Kidney (tissue), 22 donors: ENCODE results near the gene FBXW9. TPM values are rescaled to one million over a fixed set of nuclear protein-coding genes. Genes with fewer than 3 reads are reported as not detected.
A peak's percentile ranks its signal among the peaks of the same experiment; 100 is the strongest.

ENCODE experiments used
- DNase-seq, 5 donors: peaks; one replicate each; pipeline ENCODE4 v3.0.0-alpha.2; 2013 to 2020
- FAIRE-seq: peaks from 2 replicates; lab custom pipeline; 2012; peaks lifted over from hg19 to GRCh38; lab: Jason Lieb, UNC
- H3K27ac ChIP-seq, 2 donors: one replicate each; pipeline ENCODE4 v1.7.0; 2013; ENCODE audit warnings: low read depth in 2 of 2, low read length in 2 of 2, inconsistent platforms in 1 of 2
- H3K27me3 ChIP-seq: one replicate; pipeline ENCODE4 v1.7.1; 2013; ENCODE audit warnings: low read length, inconsistent platforms; ENCODE audit not compliant: control insufficient read depth, insufficient read depth
- H3K36me3 ChIP-seq, 3 donors: one replicate each; pipeline versions ENCODE4 v1.7.0 to v1.7.1; 2013; ENCODE audit warnings: low read length in 3 of 3, control low read depth in 1 of 3, inconsistent platforms in 1 of 3; ENCODE audit not compliant: insufficient read depth in 3 of 3, control insufficient read depth in 2 of 3
- H3K4me1 ChIP-seq, 3 donors: one replicate each; pipeline versions ENCODE4 v1.7.0 to v1.7.1; 2013; ENCODE audit warnings: low read length in 3 of 3, inconsistent platforms in 1 of 3, low read depth in 1 of 3; ENCODE audit not compliant: control insufficient read depth in 2 of 3, insufficient read depth in 2 of 3
- H3K4me3 ChIP-seq, 3 donors: one replicate each; pipeline versions ENCODE4 v1.7.0 to v1.8.1; 2013; ENCODE audit warnings: low read length in 3 of 3, control low read depth in 1 of 3, inconsistent platforms in 1 of 3
- H3K9ac ChIP-seq, 3 donors: one replicate each; pipeline versions ENCODE4 v1.7.0 to v1.7.1; 2013; ENCODE audit warnings: low read length in 3 of 3, control low read depth in 1 of 3, inconsistent platforms in 1 of 3
- H3K9me3 ChIP-seq, 3 donors: one replicate each; pipeline versions ENCODE4 v1.7.0 to v1.7.1; 2013; ENCODE audit warnings: low read length in 3 of 3, control low read depth in 1 of 3, inconsistent platforms in 1 of 3; ENCODE audit not compliant: control insufficient read depth in 2 of 3, insufficient read depth in 1 of 3
- intact Hi-C: fragments of 100-400 bp; cut with DNase I; formaldehyde crosslinking; loops from one replicate; pipeline ENCODE4 v1.11.1; 2022
- long read RNA-seq, 10 donors: library from polyadenylated mRNA in 1 of 10; unstranded in 1 of 10; transcript quantifications; one replicate each; pipeline ENCODE4 v2.0.0 and lab custom pipeline, GENCODE V29; 2021 to 2026
- polyA plus RNA-seq: library from polyadenylated mRNA; stranded (reverse); fragments of 350-450 nt; fragmentation: Illumina TruSeq; extraction: RNeasy Lipid Tissue Mini Kit (QIAGEN cat#74804); gene quantifications from one replicate; pipeline ENCODE4 v1.2.3, GENCODE V29; 2014; ENCODE audit warnings: low read depth, low replicate concordance; ENCODE audit not compliant: insufficient read depth
- total RNA-seq: library from RNA; stranded (reverse); fragmentation: NEBNext Ultra II Directional; extraction: Animal tissue kit (Norgen Biotek cat#: 25700); gene quantifications from one replicate; pipeline ENCODE4 v1.2.1, GENCODE V29; 2021
- TF ChIP-seq, protein P1 (sequence below): IDR thresholded peaks from 3 replicates; pipeline ENCODE4 v1.5.1; 2012; ENCODE audit warnings: mild to moderate bottlenecking, moderate library complexity, borderline replicate concordance; ENCODE audit not compliant: insufficient read depth; ENCODE audit errors: extremely low read depth
- donor health status: control.
- donor health status: control.
- donor health status: control.
- donor health status: control.
- donor health status: control.
- donor health status: DM: yes; HTN: yes; CAD: no.
- donor health status: Normal renal cell carcinoma (clear cell type).

Gene FBXW9
- 11.4 TPM for total RNA-seq
- polyA plus RNA-seq: 14.9 TPM
- long read RNA-seq, donor 1, partial matches to known transcripts: 0 of 4 reads
- long read RNA-seq, donor 1, other reads (novel, unspliced or antisense): 0 of 4 reads
- long read RNA-seq, donor 2, partial matches to known transcripts: 0 of 1 reads
- long read RNA-seq, donor 2, other reads (novel, unspliced or antisense): 0 of 1 reads
- long read RNA-seq, donor 3, transcript FBXW9-201 (10 exons, 1,738 nt): major isoform, 7 of 7 reads
- long read RNA-seq, donor 3, partial matches to known transcripts: 0 of 7 reads
- long read RNA-seq, donor 3, other reads (novel, unspliced or antisense): 0 of 7 reads
- long read RNA-seq, donor 4, transcript FBXW9-201 (10 exons, 1,738 nt): major isoform, 10 of 10 reads
- long read RNA-seq, donor 4, partial matches to known transcripts: 0 of 10 reads
- long read RNA-seq, donor 4, other reads (novel, unspliced or antisense): 0 of 10 reads
- long read RNA-seq, donor 5: 0 reads
- long read RNA-seq, donor 6, transcript FBXW9-201 (10 exons, 1,738 nt): major isoform, 5 of 12 reads
- long read RNA-seq, donor 6, partial matches to known transcripts: 7 of 12 reads
- long read RNA-seq, donor 6, other reads (novel, unspliced or antisense): 0 of 12 reads
- long read RNA-seq, donor 7, transcript FBXW9-201 (10 exons, 1,738 nt): major isoform, 19 of 29 reads
- long read RNA-seq, donor 7, partial matches to known transcripts: 1 of 29 reads
- long read RNA-seq, donor 7, other reads (novel, unspliced or antisense): 9 of 29 reads
- long read RNA-seq, donor 8, transcript FBXW9-201 (10 exons, 1,738 nt): major isoform, 5 of 5 reads
- long read RNA-seq, donor 8, partial matches to known transcripts: 0 of 5 reads
- long read RNA-seq, donor 8, other reads (novel, unspliced or antisense): 0 of 5 reads
- long read RNA-seq, donor 9, partial matches to known transcripts: 0 of 4 reads
- long read RNA-seq, donor 9, other reads (novel, unspliced or antisense): 0 of 4 reads
- long read RNA-seq, donor 10, transcript FBXW9-201 (10 exons, 1,738 nt): major isoform, 5 of 5 reads
- long read RNA-seq, donor 10, partial matches to known transcripts: 0 of 5 reads
- long read RNA-seq, donor 10, other reads (novel, unspliced or antisense): 0 of 5 reads

DNA sequence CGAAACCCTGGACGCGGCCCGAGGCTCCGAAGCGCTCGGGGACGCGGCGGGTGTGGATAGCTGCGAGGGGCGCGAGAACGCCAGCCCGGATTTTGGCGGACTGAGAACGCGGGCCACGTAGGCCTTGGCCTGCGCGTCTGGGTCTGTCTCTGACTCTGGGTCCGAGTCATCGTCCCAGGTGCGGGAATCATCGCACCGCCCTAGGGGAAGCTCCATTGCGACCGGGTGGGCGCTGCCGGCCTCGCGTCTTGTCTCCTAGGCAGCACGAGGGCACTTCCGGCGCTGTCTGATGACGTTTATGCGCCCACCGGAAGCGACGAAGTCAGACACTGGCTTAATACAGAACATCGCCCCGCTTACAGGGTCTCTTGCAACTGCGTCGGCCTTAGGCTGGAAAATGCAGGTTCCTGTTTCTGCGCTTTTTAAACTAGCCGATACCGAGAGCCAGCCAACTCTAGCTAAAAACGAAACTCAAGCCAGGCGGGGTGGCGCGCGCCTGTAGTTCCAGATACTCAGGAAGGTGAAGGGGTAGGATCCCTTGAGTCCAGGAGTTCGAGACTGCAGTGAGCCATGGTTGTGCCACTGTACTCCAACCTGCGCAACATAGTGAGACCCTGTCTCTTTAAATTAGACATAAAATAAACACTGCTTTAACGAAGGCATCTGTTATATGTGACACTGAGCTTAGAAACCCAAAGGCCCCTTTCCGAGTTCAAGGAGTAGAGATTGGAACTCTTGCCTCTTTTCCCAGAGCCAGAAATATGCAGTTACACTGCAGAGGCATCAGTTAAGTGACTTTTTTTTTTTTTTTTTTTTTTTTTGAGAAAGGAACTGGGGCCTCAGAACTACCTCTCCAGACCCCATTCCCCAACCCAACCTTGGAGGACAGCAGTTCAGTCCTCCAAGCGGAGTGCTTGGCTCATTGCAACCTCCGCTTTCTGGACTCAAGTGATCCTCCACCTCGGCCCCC lies at the start of gene FBXW9:
FBXW9 (minus strand) TSS at position 266 of the 970 bp plus-strand sequence; CDS start at position 216, 50 bp downstream.
- FAIRE-seq: no peak
- intact Hi-C loops: no loop called here
- Histone ChIP-seq H3K27me3 (no peaks in the 10 kb centered on the region), H3K36me3 (peaks cover 0 to 10% (median 2%) of the 10 kb centered on the region in 3 donors), H3K9ac (peak within 1 kb of the TSS; percentile 35 to 86 (median 72)), H3K9me3 (no peaks in the 10 kb centered on the region), H3K27ac (peak within 1 kb of the TSS; percentile 65 to 78), H3K4me1 (peaks cover 0 to 12% (median 6%) of the 10 kb centered on the region in 3 donors), H3K4me3 (peak within 1 kb of the TSS; percentile 70 to 96 (median 78))
- DNase-seq: peak; percentile 97 to 98 (median 98)
- TF ChIP-seq, protein P1, sequence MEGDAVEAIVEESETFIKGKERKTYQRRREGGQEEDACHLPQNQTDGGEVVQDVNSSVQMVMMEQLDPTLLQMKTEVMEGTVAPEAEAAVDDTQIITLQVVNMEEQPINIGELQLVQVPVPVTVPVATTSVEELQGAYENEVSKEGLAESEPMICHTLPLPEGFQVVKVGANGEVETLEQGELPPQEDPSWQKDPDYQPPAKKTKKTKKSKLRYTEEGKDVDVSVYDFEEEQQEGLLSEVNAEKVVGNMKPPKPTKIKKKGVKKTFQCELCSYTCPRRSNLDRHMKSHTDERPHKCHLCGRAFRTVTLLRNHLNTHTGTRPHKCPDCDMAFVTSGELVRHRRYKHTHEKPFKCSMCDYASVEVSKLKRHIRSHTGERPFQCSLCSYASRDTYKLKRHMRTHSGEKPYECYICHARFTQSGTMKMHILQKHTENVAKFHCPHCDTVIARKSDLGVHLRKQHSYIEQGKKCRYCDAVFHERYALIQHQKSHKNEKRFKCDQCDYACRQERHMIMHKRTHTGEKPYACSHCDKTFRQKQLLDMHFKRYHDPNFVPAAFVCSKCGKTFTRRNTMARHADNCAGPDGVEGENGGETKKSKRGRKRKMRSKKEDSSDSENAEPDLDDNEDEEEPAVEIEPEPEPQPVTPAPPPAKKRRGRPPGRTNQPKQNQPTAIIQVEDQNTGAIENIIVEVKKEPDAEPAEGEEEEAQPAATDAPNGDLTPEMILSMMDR: no peak

DNA sequence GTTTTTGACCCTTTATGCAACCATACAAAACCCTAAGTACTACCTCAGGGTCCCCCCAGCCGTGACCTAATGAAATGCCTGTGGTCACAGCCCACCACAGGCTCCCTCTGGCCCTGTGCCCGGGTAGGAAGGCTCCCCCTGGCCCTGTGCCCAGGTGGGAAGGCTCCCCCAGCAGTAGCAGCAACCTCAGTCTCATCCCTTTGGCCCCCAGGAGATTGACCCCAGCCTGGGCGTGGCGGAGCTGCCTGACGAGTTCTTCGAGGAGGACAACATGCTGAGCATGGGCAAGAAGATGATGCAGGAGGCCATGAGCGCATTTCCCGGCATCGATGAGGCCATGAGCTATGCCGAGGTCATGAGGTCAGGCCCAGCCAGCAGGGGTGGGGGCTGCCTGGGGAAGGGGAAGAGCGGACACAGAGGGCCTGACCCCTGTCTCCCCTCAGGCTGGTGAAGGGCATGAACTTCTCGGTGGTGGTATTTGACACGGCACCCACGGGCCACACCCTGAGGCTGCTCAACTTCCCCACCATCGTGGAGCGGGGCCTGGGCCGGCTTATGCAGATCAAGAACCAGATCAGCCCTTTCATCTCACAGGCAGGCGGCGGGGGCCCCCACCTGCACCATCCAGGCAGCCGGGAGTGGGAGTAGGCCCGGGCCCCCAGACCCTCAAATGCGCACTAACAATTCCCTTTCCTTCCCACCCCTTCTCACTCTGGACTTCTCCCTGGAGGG lies 48.9 kb upstream of the FBXW9 start:
- Histone ChIP-seq H3K36me3 (peaks cover 2 to 9% (median 9%) of the 10 kb centered on the region in 3 donors), H3K9me3 (no peaks in the 10 kb centered on the region), H3K27ac (no peak overlapping the region), H3K27me3 (no peaks in the 10 kb centered on the region), H3K4me3 (no peak overlapping the region), H3K9ac (no peak overlapping the region), H3K4me1 (no peaks in the 10 kb centered on the region)
- FAIRE-seq (no peak), DNase-seq (no peak)
- TF ChIP-seq, protein P1: no peak
- intact Hi-C loops: no loop called here
